ENCODE data around the gene CDH13.

The CDH13 gene

GRCh38 chr16:83201748-83202147, 575.0 kb downstream of the CDH13 start:
- Histone ChIP-seq H3K79me2 (ENCODE audit: low read length) (no peaks in the 10 kb centered on the region), H3K36me3 (replicated peaks; ENCODE audit: low read depth, low read length) (no peaks in the 10 kb centered on the region), H3K9me3 (ENCODE audit: insufficient read depth, low read length) (no peaks in the 10 kb centered on the region), H4K20me1 (ENCODE audit: insufficient read depth, low read length) (no peaks in the 10 kb centered on the region), H3K9ac (ENCODE audit: low read length) (no peak overlapping the region), H3K4me2 (ENCODE audit: low read length) (no peak overlapping the region), H3K4me1 (ENCODE audit: low read length) (no peaks in the 10 kb centered on the region), H3K4me3 (ENCODE audit: low read length) (no peak overlapping the region), H3K27ac (ENCODE audit: low read length) (no peak overlapping the region), H3K27me3 (ENCODE audit: low read depth, low read length) (no peaks in the 10 kb centered on the region), H2AFZ (ENCODE audit: low read depth, low read length) (no peak overlapping the region)
- TF ChIP-seq EZH2phosphoT487 (IDR thresholded peaks at IDR 0.05; ENCODE audit: low read depth) (no peak), CTCF (IDR thresholded peaks at IDR 0.05; ENCODE audit: low read depth, low read length) (no peak)

GRCh38 chr16:83205896-83206295, 579.1 kb downstream of the CDH13 start:
- Histone ChIP-seq H4K20me1 (ENCODE audit: insufficient read depth, low read length) (no peaks in the 10 kb centered on the region), H3K9me3 (ENCODE audit: insufficient read depth, low read length) (no peaks in the 10 kb centered on the region), H3K27ac (ENCODE audit: low read length) (no peak overlapping the region), H3K4me1 (ENCODE audit: low read length) (no peaks in the 10 kb centered on the region), H3K9ac (ENCODE audit: low read length) (no peak overlapping the region), H3K4me3 (ENCODE audit: low read length) (no peak overlapping the region), H3K27me3 (ENCODE audit: low read depth, low read length) (no peaks in the 10 kb centered on the region; the same call in 1 of the 2 replicates), H3K4me2 (ENCODE audit: low read length) (no peak overlapping the region), H2AFZ (ENCODE audit: low read depth, low read length) (no peak overlapping the region), H3K36me3 (replicated peaks; ENCODE audit: low read depth, low read length) (no peaks in the 10 kb centered on the region), H3K79me2 (ENCODE audit: low read length) (no peaks in the 10 kb centered on the region)
- TF ChIP-seq EZH2phosphoT487 (IDR thresholded peaks at IDR 0.05; ENCODE audit: low read depth): no peak
- TF ChIP-seq CTCF (IDR thresholded peaks at IDR 0.05; ENCODE audit: low read depth, low read length): no peak

- no peak overlapping the region for H2AFZ ChIP-seq (ENCODE audit: low read depth, low read length)
- H3K9me3 ChIP-seq (ENCODE audit: insufficient read depth, low read length): no peaks in the 10 kb centered on the region
- no peak overlapping the region for H3K4me2 ChIP-seq (ENCODE audit: low read length)
- no peak overlapping the region for H3K9ac ChIP-seq (ENCODE audit: low read length)
- H3K36me3 ChIP-seq (replicated peaks; ENCODE audit: low read depth, low read length): no peaks in the 10 kb centered on the region
- H3K79me2 ChIP-seq (ENCODE audit: low read length): no peaks in the 10 kb centered on the region
- TF ChIP-seq EZH2phosphoT487 (IDR thresholded peaks at IDR 0.05; ENCODE audit: low read depth): no peak
- TF ChIP-seq CTCF (IDR thresholded peaks at IDR 0.05; ENCODE audit: low read depth, low read length): no peak
- H4K20me1 ChIP-seq (ENCODE audit: insufficient read depth, low read length): no peaks in the 10 kb centered on the region
- no peaks in the 10 kb centered on the region; the same call in 1 of the 2 replicates for H3K27me3 ChIP-seq (ENCODE audit: low read depth, low read length)
- no peaks in the 10 kb centered on the region for H3K4me1 ChIP-seq (ENCODE audit: low read length)
- H3K27ac ChIP-seq (ENCODE audit: low read length): no peak overlapping the region
- no peak overlapping the region for H3K4me3 ChIP-seq (ENCODE audit: low read length)
Measured at GRCh38 chr16:83206426-83206825, 579.7 kb downstream of the CDH13 start.

GRCh38 chr16:83211711-83212110, 584.9 kb downstream of the CDH13 start:
- Histone ChIP-seq H3K4me1 (ENCODE audit: low read length) (no peaks in the 10 kb centered on the region), H3K4me2 (ENCODE audit: low read length) (no peak overlapping the region), H3K9me3 (ENCODE audit: insufficient read depth, low read length) (no peaks in the 10 kb centered on the region), H4K20me1 (ENCODE audit: insufficient read depth, low read length) (no peaks in the 10 kb centered on the region), H3K4me3 (ENCODE audit: low read length) (no peak overlapping the region), H3K9ac (ENCODE audit: low read length) (no peak overlapping the region), H3K79me2 (ENCODE audit: low read length) (no peaks in the 10 kb centered on the region), H3K36me3 (replicated peaks; ENCODE audit: low read depth, low read length) (no peaks in the 10 kb centered on the region), H3K27ac (ENCODE audit: low read length) (no peak overlapping the region), H2AFZ (ENCODE audit: low read depth, low read length) (no peak overlapping the region), H3K27me3 (ENCODE audit: low read depth, low read length) (no peaks in the 10 kb centered on the region; the same call in 1 of the 2 replicates)
- TF ChIP-seq CTCF (IDR thresholded peaks at IDR 0.05; ENCODE audit: low read depth, low read length) (no peak), EZH2phosphoT487 (IDR thresholded peaks at IDR 0.05; ENCODE audit: low read depth) (no peak)

Measured in OCI-LY3 (cell line).